ENCODE results near the gene UBA3.

The UBA3 gene

DNA sequence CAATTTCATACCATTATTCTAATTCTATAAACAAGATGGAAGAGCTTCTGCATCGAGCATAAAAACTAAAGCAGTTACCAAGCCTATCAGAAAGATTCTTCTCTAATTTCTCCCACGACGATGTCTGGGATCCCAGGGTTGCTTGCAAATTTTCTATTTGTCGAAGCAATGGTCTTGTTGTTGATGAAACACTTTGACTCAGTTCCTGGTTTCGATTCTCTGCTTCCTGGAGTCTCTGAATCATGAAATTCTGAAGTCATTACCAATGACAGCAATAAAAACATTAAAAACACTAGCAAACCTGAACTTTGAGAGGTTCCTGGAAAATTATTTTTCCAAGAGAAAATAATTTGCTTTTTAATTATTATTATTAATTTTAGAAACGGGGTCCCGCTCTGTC is 46.7 kb downstream of the UBA3 start:
- Histone ChIP-seq H3K4me3 (ENCODE audit: low read depth, low read length, poor library complexity, severe bottlenecking) (no peak overlapping the region), H2AFZ (ENCODE audit: low read length) (no peak overlapping the region), H3K79me2 (ENCODE audit: insufficient read depth, low read length) (no peaks in the 10 kb centered on the region), H3K27me3 (ENCODE audit: insufficient read depth, low read length) (no peaks in the 10 kb centered on the region), H3K9ac (ENCODE audit: low read length) (no peak overlapping the region), H3K9me2 (ENCODE audit: low read depth, low read length) (no peaks in the 10 kb centered on the region), H3F3A (ENCODE audit: insufficient read depth, low read length) (no peaks in the 10 kb centered on the region), H3K9me3 (ENCODE audit: low read length) (no peaks in the 10 kb centered on the region), H3K4me1 (ENCODE audit: insufficient read depth, low read length, severe bottlenecking) (no peaks in the 10 kb centered on the region), H3K36me3 (ENCODE audit: insufficient read depth, low read length) (peaks cover 72% of the 10 kb centered on the region), H3K4me2 (ENCODE audit: low read length) (no peak overlapping the region), H3K27ac (ENCODE audit: low read depth, low read length, poor library complexity, severe bottlenecking) (no peak overlapping the region), H4K20me1 (ENCODE audit: insufficient read depth, low read length) (no peaks in the 10 kb centered on the region)
- TF ChIP-seq EZH2 (IDR thresholded peaks at IDR 0.05; ENCODE audit: borderline replicate concordance, low read length) = no peak
- TF ChIP-seq, protein P1, sequence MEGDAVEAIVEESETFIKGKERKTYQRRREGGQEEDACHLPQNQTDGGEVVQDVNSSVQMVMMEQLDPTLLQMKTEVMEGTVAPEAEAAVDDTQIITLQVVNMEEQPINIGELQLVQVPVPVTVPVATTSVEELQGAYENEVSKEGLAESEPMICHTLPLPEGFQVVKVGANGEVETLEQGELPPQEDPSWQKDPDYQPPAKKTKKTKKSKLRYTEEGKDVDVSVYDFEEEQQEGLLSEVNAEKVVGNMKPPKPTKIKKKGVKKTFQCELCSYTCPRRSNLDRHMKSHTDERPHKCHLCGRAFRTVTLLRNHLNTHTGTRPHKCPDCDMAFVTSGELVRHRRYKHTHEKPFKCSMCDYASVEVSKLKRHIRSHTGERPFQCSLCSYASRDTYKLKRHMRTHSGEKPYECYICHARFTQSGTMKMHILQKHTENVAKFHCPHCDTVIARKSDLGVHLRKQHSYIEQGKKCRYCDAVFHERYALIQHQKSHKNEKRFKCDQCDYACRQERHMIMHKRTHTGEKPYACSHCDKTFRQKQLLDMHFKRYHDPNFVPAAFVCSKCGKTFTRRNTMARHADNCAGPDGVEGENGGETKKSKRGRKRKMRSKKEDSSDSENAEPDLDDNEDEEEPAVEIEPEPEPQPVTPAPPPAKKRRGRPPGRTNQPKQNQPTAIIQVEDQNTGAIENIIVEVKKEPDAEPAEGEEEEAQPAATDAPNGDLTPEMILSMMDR (IDR thresholded peaks at IDR 0.05; ENCODE audit: low read length) = no peak

DNA sequence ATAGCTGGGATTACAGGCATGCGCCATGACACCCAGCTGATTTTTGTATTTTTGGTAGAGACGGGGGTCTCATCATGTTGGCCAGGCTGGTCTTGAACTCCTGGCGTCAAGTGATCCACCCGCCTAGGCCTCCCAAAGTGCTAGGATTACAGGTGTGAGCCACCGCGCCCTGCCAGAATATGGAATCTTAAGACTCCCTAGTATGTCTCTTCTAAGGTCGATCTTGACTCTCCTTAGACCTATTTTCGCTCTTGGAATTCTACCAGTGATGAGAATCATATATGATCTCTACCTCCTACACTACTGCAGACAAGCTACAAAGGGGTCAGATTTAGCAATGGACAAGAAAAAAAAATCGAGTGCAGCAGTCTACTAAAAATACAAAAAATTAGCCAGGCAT is 47.4 kb downstream of the UBA3 start:
- Histone ChIP-seq H2AFZ (ENCODE audit: low read length) (no peak overlapping the region), H3F3A (ENCODE audit: insufficient read depth, low read length) (no peaks in the 10 kb centered on the region), H3K27me3 (ENCODE audit: insufficient read depth, low read length) (no peaks in the 10 kb centered on the region), H3K9me2 (ENCODE audit: low read depth, low read length) (no peaks in the 10 kb centered on the region), H3K4me1 (ENCODE audit: insufficient read depth, low read length, severe bottlenecking) (no peaks in the 10 kb centered on the region), H3K9me3 (ENCODE audit: low read length) (no peaks in the 10 kb centered on the region), H3K79me2 (ENCODE audit: insufficient read depth, low read length) (no peaks in the 10 kb centered on the region), H3K36me3 (ENCODE audit: insufficient read depth, low read length) (peaks cover 71% of the 10 kb centered on the region), H3K9ac (ENCODE audit: low read length) (no peak overlapping the region), H4K20me1 (ENCODE audit: insufficient read depth, low read length) (no peaks in the 10 kb centered on the region), H3K27ac (ENCODE audit: low read depth, low read length, poor library complexity, severe bottlenecking) (no peak overlapping the region), H3K4me3 (ENCODE audit: low read depth, low read length, poor library complexity, severe bottlenecking) (no peak overlapping the region), H3K4me2 (ENCODE audit: low read length) (no peak overlapping the region)
- no peak for TF ChIP-seq EZH2 (IDR thresholded peaks at IDR 0.05; ENCODE audit: borderline replicate concordance, low read length)
- TF ChIP-seq, protein P1 (IDR thresholded peaks at IDR 0.05; ENCODE audit: low read length) = no peak

DNA sequence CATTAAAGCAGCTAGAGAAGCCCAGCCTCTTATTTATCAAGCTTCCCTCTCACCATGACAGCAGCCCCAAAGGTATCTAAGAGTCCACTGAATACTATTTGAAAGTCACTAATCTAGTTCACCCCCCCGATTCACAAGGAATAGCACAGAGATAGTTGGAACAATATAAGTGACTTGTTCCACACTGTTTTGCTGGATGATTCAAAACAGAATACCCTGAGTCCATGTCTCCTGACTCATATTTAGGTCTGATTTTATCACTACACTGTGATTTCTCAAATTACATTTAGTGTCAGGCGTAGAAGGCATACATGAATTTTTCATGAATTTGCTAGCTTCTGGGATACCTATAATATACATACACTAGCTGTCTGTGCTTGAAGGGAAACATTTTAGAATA is 48.0 kb downstream of the UBA3 start:
- Histone ChIP-seq H3K9ac (ENCODE audit: low read length) (no peak overlapping the region), H3K4me2 (ENCODE audit: low read length) (no peak overlapping the region), H3K27me3 (ENCODE audit: insufficient read depth, low read length) (no peaks in the 10 kb centered on the region), H3K27ac (ENCODE audit: low read depth, low read length, poor library complexity, severe bottlenecking) (no peak overlapping the region), H3K36me3 (ENCODE audit: insufficient read depth, low read length) (peaks cover 74% of the 10 kb centered on the region), H3F3A (ENCODE audit: insufficient read depth, low read length) (no peaks in the 10 kb centered on the region), H3K79me2 (ENCODE audit: insufficient read depth, low read length) (no peaks in the 10 kb centered on the region), H4K20me1 (ENCODE audit: insufficient read depth, low read length) (no peaks in the 10 kb centered on the region), H3K4me1 (ENCODE audit: insufficient read depth, low read length, severe bottlenecking) (no peaks in the 10 kb centered on the region), H3K4me3 (ENCODE audit: low read depth, low read length, poor library complexity, severe bottlenecking) (no peak overlapping the region), H3K9me2 (ENCODE audit: low read depth, low read length) (no peaks in the 10 kb centered on the region), H3K9me3 (ENCODE audit: low read length) (no peaks in the 10 kb centered on the region), H2AFZ (ENCODE audit: low read length) (no peak overlapping the region)
- TF ChIP-seq, protein P1 (IDR thresholded peaks at IDR 0.05; ENCODE audit: low read length) = no peak
- no peak for TF ChIP-seq EZH2 (IDR thresholded peaks at IDR 0.05; ENCODE audit: borderline replicate concordance, low read length)

Measured in OCI-LY1 (cell line).